Middle frontal gyrus (tissue), 1 donor: Measurements from ENCODE around the gene SNX1.
"Not testable (repeated sequence)": the region's sequence is repeated elsewhere in the genome, so short reads cannot be mapped to it uniquely, and the experiment has no call there.

ENCODE experiments used
- DNase-seq: peaks from one replicate; pipeline ENCODE4 v3.0.0-alpha.2; 2015; ENCODE audit warnings: low spot score; ENCODE audit errors: extremely low spot score

The SNX1 gene

DNA sequence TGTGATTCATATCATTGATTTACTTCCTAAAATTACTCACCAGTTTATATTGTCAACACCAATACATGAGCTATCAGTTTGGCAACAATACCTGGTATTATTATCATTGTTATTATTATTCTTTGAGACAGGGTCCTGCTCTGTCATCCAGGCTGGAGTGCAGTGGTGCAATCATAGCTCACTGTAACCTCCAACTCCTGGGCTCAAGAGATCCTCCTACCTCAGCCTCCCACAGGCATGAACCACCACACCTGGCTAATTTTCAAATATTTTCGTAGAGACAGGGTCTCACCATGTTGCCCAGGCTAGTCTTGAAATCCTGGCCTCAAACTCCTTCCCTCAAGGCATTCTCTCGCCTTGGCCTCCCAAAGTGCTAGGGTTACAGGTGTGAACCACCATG lies 22.3 kb upstream of the SNX1 start:
- not testable (repeated sequence) for DNase-seq

DNA sequence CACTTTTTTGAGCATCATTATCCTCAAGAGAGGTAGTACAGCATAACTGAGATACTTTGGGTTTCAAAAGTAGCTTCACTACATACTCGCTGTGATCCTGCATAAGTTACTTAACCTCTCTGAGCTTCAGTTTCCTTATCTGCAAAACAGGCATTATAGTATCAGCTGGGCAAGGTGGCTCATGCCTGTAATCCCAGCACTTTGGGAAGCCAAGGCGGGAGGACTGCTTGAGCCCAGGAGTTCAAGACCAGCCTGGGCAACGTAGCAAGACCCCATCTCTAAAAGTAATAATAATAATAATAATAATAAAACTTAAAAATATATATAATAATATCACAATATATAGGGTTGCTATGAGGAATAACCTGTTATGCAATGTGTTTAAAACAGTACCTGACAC lies 13.0 kb upstream of the SNX1 start:
- no peak for DNase-seq

DNA sequence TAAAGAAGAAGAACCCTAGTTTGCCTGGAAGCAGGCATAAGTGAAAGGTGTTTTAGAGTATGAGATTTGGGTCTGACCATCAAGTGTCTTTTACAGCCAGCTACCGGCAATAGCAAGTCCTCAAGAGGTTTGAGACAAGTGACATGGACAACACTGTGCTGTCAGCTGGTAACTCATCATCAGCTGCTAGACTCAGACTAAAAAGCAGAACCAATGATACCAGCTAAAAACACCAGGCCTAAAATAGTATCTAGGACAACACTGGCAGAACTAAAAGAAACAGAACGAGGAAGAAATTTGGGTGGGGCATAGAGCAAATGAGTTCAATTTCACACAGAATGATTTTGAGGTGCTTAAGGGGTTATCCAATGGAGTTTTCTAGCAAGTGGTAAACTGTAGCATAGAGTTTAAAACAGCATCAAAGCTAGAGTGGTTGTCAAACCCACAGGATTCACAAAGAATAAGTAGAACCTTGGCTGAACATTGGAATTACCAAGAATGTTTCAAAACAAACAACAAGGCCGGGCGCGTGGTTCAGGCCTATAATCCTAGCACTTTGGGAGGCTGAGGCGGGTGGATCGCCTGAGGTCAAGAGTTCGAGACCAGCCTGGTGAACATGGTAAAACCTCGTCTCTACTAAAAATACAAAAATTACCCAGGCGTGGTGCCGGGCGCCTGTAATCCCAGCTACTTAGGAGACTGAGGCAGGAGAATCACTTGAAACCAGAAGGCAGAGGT lies 6.1 kb upstream of the SNX1 start:
- no peak for DNase-seq

DNA sequence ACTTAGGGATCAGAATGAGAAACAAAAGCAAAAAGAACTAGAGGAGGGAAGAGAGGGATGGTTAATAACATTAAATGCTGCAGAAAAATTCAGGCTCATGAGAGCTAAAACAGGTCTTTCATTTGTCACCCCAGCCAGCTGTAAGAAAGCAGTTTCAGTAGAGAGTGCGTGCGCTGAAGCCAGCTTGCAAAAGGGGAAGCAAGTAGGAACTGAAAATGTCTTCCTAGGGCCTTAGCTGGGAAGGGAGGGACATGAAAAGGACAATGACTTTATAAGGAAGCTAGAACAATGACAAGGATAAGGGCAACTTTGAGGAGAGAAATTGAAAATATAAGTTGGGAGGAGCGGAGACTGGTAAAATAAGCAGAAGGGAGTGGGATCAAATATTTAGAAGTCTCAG lies 5.3 kb upstream of the SNX1 start:
- DNase-seq = no peak

DNA sequence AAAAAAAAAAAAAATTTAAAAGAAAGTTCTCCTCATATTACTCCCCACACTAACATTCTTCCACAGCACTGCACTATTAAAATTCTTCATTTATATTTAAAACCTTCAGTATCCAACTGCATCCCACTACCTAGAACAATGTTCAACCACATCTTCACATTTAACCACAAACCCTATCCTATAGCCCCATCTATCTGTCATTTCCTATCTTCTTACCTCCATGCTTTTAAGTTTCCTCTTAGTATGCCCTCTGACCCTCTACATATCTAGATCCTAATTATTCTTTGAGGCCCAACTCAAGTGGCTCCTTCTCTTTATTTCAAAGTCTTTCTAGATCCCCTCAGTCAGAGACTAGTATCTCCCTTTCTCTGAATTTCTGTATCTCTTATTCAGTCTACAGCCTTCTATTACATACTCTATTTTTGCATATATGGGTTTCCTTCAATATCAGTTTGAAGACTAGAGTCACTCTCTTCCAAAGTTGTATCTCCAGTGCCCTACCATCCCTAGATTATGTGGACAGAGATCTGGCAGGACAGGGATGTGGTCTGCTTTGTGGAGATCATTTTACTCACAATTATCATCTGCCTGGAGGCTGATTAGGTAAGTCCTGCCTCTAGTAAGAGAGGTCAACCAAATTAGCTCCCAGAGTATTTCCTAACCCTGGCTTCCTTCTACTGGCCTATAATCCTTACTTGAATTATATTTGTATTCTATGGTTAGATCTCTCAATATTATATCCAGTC lies 3.5 kb upstream of the SNX1 start:
- DNase-seq = no peak

DNA sequence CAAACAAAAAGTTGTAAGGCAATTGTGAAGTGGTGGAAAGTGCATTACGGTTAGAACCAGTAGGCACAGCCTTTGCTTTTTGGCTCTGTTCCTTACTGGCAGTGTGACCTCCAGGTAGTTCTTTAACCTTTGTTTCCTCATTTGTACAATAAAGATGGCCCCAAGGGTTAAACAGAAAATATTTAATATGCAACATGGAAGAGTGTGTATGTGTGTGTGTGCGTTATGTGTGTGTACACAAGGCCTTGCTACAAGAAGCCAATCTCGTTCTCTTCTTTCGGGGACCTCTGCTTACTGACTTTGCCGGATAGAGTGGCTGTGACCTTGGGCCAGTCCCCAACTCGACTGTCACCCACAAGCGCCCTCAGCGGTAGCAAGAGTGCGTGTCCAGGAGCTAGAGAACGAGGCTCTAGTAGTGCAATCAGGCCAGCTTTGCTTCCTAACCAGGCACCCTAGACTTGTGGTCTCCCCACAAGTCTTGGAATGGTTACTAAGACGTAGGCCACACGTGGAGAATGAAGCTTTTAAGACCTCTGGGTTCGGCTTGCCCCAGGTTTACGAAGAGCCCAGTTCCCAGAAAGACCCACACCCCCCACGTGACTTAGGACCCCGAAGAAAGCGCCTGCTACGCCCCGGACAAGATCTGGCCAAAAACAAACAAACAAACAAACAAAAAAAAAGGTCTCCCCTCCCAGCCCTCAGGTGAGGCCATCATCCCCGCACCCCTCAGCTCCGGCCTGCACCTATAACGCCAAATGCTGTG lies 2.7 kb upstream of the SNX1 start:
- no peak for DNase-seq

DNA sequence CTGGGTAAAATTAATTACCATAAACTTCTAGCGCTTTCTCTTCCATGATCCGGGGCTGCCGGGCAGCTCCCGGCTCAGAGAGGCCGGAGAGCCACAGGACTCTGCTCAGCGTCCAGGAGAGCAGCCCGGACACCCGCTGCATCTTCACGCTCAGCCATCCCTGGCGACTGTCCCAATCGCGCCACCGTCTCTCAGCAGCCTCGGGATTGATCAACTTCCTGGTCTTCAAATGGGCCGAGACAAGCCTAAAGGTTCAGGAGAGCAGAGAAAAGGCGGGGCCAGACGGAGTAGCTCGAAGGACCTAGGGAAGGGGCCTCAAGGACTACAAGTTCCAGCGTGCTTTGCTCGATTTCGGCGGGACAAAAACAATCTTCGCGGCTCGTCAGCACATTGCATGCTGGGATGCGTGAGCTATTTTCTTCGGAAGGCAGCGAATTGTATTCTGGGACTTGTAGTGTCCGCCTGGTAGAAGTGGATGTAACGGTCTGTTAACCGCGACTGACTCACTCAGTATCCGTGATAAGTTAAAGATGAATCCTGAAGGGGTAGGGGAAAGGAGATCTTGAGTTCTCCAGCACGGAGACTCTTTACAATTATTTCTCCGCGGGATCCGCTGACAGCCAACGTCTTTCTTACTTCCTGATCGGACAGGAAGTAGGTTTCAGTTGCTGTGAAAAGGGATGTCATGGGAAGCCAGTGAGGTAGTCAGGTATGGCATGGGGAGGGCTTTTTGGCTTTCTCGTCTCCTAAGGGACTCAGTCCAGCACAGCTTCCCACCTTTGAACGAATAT lies 2.0 kb upstream of the SNX1 start, which contains the start of gene CIAO2A:
Gene CIAO2A (minus strand): TSS at position 212 of the 791 bp plus-strand sequence. CDS start 70 bp downstream, at position 142.
- DNase-seq = peak; percentile 99

DNA sequence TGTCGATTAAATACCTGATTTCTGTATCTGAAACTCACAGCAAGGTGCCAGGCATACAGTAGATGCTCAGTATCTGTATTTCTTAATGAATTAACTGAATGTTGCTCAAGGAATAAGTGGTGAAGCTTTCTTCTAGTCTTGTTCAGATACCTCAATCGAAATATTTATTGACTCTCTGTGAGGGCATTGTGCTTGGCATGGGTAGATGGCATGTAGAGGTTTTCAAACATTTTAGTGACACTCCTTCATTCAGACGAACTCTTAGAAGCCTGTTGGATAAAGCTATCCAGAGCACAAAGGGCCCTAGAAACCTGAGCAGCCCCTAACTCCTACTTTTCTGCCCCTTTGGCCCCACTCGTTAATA lies 369 bp upstream of the SNX1 start:
- DNase-seq = no peak

DNA sequence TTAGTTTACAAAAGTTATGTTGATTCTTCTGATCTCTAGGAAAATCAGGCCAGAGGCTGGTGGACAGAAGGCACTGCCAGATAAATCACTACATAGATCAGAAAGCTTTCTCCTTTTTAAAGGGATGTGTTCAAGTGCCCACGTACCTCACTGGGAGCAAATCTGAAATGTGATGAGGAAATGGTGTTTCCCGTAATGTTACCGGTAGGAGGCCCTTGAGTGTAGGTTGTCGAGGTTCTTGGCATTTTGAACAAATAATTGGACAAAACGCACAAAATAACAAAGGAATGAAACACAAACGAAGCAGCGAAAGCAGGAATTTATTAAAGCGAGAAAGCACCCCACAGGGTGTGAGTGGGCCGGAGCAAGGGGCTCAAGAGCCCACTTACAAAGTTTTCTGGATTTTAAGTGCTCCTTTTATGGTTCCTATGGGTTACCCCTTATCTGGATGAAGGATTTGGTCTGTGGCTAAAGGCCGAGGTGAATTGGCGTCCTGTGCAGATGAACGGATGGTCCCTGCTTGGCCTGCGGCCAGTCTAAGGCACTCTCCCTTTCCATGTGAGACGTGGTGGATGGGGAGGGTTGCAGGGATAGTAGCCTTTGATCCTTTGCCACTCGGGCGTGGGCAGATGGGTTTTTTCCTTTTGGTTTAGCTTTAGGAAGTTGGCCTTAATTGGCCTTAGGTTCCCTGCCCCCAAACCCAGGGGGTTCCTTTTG lies 1.0 kb downstream of the SNX1 start:
- no peak for DNase-seq

DNA sequence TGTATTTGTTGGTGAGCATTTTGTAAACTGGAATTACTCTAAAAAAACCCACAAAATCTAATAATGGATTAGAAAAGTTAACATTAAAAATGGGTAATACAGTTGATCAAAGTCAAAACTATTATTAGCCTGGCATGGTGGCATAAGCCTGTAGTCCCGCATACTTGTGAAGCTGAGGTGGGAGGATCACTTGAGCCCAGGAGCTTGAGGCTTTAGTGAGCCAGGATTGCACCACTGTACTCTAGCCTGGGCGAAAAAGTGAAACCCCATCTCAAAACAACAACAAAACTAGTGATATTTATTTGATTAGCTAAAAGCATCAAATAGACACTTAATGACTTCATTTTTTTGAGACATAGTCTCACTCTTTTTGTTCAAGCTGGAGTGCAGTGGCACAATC lies 3.6 kb downstream of the SNX1 start:
- DNase-seq = no peak

DNA sequence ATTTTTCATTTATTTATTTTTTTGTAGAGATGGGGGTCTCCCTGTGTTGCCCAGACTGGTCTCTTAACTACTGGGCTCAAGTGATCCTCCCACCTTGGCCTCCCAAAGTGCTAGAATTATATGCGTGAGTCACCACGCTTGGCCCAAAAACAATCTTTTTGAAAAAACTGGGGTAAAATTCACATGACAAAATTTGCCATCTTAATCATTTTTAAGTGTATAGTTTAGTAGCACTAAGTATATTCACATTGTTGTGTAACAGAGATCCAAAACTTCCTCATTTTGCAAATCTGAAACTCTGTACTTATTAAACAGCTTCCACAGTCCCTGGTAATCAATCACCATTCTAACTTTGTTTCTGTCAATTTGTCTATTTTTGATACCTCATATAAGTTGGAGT lies 5.2 kb downstream of the SNX1 start:
- no peak for DNase-seq

DNA sequence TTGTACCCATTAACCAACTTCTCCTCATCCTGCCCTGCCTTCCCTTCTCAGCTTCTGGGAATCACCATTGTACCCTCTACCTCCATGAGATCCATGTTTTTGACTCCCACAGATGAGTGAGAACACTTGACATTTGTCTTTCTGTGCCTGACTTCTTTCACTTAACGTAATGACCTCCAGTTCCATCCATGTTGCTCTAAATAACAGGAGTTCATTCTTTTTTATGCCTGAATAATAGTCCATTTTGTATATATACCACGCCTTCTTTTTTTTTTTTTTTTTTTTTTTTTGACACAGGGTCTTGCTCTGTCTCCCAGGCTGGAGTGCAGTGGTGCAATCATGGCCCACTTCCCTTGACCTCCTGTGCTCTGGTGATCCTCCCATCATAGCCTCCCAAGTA lies 6.7 kb downstream of the SNX1 start:
- DNase-seq = no peak

DNA sequence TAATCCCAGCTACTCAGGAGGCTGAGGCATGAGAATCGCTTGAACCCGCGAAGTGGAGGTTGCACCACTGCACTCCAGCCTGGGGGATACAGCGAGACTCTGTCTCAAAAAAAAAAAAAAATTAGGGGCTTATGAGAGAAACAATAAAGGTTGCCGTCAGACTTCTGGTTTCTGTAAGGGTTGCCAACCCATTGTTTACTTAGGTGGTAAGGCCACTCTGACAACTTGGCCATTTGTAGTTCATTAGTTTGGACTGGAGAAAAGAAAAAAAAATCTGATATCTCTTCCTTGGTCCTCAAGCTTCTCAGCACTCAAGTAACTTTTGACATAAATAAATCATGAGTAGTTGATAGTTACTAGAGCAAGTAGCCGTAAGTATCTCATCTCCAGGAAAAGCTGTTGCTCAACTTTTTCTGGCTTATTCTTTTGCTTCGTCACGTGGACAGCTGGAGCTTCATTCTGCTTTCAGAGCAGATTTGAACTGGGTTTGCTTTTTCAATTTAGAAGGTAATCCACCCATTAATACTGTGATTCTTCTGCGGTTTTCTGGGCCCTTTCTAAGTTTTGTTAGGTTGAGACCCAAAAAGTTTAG lies 9.4 kb downstream of the SNX1 start:
- DNase-seq = no peak

DNA sequence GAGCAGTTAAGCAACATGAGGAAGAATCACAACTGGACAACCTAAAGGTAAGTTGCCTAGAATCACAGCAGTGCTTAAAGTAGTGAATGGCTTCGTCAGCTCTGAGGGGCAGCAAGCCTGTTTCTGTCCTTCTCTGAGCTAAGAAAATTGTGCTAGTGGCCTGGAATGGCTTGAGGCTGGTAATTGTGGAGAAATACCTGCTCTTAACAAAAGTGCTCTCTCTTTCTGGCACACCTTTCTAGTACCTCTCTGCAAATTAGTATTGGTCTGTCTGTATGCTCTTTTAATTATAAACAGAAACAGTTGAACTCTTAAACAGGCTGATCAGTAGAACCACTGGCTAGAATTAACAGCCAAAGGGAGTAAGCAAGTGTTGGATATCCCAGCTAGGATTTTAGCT lies 11.6 kb downstream of the SNX1 start:
- no peak for DNase-seq

DNA sequence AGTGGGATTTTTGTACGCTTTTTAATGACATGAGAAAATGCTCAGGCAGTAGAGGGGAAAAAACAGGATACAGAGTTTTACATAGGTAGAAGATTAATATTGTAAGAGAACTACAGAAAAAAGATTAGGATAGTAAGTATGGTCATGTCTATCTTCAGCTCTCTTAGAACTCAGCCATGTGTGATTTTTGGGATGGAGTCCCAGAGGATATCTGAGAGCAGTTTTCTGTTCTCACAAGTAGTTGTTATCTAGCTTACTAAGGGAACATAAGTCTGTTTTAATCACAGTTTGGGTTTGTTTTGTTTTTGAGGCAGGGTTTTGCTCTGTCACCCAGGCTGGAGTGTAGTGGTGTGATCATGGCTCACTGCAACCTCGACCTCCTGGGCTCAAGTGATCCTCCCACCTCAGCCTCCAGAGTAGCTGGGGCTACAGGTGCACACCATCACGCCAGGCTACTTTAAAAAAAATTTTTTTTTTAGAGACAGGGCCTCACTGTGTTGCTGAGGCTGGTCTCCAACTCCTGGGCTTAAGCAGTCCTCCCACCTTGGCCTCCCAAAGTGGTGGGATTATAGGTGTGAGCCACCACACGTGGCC lies 14.4 kb downstream of the SNX1 start:
- not testable (repeated sequence) for DNase-seq

DNA sequence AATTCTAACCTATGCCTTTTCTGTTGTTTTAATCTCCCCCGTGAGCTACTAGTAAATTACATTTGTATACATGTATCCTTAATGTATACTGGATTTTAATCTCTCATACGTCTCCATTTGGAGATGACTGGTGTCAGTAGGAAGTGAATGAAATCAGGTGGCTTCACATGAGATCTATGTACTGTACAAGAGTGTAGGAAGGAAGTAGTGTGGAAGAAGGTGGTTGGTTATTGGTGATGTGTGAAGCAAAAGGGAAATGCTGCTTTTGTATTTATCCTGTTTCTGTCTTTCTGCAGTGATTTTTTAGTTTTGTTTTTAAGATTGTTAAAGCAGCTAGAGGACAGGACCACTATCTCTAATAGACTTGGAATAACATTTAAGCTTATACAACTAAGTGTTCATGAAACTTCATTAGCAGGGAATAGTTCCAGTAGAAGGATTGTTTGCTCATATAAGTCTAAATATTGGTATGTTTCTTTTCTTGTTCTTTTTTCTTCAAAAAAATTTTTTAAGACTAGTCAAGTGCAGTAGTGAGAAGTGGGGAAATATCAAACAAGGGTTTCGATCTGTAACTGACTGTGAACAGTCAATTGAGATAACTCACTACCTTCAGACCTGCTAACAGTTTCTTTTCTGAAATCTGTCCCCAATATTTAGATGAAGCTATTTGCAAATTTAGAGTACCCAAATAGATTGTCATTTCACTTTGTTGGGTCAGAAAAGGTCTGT lies 15.3 kb downstream of the SNX1 start:
- no peak for DNase-seq

DNA sequence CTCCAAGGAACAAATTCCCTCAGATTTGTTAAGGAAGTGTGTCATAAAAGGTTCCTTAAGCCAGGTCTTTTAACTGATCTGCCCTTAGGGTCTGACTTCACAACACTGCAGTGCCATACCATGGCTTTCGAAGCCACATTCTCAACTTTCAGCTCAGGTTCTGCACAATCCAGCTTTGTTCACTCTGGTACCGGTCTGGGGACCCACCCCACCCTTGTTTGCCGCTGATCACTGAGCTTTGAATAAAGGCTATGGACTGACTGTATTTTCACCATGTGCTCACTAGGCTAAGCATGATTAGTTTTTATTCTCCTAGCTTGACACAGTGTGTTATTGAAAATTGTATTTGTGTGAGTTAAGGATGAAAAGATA lies 15.9 kb downstream of the SNX1 start:
- no peak for DNase-seq

DNA sequence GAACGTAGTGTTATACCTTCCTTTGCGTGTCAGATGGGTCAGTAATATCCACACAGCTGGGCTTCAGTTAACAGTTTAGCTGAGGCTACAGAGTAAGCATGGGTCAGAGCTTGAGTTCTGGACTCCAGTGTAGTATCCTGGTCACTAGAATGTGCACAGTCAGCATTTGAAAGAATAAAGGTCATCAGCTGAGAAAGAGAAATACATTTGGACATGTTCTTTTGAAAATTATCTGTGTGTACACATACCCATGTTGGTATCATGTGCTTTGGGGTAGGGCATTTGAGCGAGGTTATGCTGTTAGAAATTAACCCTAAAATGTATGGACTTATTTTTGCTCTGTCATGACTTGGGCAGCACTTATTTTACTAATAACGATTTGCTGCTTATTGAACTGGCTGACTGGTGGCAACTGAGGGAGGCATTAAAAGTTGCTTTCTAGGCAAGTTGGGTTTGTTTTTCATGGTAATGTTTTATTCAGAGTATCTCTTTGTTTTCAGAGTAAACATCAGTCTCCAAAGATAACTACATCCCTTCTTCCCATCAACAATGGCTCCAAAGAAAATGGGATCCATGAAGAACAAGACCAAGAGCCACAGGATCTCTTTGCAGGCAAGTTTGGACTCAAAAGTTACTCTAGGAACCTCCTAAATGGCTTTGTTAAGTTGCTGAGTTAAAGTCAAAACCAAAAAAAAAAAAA lies 16.4 kb downstream of the SNX1 start:
- no peak for DNase-seq

DNA sequence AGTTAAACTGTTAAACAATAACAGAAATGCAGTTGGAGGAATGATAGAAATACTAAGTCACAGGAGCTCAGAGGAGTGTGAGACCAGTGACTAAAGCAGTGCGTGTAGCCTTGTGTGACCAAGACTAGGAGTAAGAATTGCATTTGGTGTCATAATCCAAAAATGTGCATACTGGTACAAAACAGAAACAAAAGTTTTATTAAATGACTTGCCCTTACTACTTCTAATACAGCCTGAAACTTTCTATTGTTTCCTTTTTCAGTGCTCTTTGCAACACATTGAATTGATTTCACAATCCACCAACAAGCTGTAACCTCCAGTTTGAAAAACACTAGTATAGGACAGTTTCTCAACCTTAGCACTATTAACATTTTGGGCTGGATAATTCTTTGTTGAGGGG lies 17.1 kb downstream of the SNX1 start:
- no peak for DNase-seq
